GM10248 (cell line): ENCODE measurements around the gene PRKG1.

Experiments
- CTCF ChIA-PET: fragments of 300-600 bp; sonication (Branson Sonifier 250); formaldehyde crosslinking; extraction: SDS; loops from one replicate; lab custom pipeline; 2021; ENCODE audit warnings: antibody characterized with exemption; lab: Yijun Ruan, JAX
- POLR2A ChIA-PET: fragments of 350-650 bp; sonication (Branson Sonifier 250); formaldehyde crosslinking; extraction: SDS; loops from one replicate; lab custom pipeline; 2020; ENCODE audit warnings: antibody characterized with exemption; lab: Yijun Ruan, JAX
- DNase-seq: peaks from one replicate; pipeline ENCODE4 v3.0.0; 2012; ENCODE audit errors: extremely low spot score
- TF ChIP-seq, protein P1 (sequence below): IDR thresholded peaks from 2 replicates; pipeline ENCODE4 v1.5.1; 2012; ENCODE audit warnings: mild to moderate bottlenecking, low read depth; ENCODE audit errors: extremely low read depth, missing control alignments, control extremely low read depth

PRKG1 gene

DNA sequence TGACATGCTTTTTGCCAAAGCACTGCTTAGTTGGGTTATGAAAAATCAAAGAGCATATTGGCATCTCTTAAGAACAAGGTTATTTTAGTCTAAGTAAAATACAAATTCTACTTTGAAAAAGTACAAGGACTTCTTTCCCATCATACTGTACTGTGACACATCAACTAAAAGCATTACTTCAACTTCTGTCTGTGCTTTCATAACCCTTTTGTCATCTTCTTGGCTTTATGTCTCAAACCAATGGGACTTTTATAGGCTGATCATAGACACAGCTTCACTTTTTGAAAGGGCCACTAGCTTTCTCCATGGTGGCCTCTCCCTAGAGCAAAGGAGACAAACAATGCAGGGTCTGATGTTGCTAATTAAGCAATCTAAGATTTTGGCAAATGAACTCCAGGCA lies 814.0 kb downstream of the PRKG1 start:
- DNase-seq = no peak
- POLR2A ChIA-PET = no interaction called here

DNA sequence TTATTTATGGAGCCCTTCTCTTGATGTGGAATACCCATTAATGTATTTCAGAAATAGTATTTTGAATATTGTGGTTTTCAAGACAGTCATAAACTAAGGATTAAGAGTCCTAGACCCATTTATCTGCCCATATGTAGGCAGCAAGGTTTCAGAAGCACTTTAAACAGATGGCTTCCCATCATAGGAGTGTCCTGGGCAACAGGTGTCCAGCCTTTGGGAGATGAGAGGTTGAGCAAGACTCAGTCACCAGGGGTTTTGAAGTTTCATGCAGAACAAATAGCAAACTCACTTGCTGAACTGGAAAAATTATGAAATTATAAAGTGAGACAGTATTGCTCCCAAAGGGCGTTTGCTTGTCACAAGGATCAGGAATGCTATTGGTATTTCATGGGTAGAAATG lies 818.0 kb downstream of the PRKG1 start:
- no peak for DNase-seq
- ChIA-PET CTCF (no interaction called here), POLR2A (no interaction called here)
- TF ChIP-seq, protein P1, sequence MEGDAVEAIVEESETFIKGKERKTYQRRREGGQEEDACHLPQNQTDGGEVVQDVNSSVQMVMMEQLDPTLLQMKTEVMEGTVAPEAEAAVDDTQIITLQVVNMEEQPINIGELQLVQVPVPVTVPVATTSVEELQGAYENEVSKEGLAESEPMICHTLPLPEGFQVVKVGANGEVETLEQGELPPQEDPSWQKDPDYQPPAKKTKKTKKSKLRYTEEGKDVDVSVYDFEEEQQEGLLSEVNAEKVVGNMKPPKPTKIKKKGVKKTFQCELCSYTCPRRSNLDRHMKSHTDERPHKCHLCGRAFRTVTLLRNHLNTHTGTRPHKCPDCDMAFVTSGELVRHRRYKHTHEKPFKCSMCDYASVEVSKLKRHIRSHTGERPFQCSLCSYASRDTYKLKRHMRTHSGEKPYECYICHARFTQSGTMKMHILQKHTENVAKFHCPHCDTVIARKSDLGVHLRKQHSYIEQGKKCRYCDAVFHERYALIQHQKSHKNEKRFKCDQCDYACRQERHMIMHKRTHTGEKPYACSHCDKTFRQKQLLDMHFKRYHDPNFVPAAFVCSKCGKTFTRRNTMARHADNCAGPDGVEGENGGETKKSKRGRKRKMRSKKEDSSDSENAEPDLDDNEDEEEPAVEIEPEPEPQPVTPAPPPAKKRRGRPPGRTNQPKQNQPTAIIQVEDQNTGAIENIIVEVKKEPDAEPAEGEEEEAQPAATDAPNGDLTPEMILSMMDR = no peak

More for the DNA sequence above, 814.0 kb downstream of the PRKG1 start:
- CTCF ChIA-PET = no interaction called here
- TF ChIP-seq, protein P1 = no peak

DNA sequence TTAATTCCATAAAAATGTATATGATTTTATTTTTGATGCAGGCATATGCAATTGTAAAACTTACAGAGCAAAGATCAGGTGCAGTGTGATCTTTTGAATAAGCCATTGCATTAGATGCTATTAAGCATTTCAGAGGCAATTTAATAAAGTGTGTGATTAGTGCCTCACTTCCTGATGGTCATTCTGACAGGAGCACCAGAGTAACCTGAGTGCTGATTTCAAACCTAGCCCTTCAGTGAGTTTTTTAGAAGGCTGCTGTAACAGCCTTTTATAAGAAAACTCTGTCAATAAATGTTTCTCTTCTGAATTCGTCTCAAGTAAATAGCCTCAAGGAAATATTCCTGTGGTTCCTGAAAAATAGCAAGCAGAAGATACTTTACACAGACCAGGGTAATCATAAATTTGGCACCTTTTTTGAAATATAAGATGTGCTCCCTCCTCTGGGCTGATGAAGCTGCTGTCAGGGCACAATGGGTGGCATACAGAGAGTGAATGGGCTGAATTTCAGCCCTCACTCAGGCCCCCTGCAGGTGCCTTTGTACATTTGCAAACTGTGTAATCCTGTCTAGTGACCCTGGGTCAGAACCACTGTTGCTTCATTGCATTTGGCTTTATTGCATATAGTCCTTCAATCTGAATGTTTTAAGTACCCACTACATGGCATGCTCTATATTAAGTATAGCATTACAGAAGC lies 818.8 kb downstream of the PRKG1 start:
- ChIA-PET CTCF (interaction anchor here (0.9 to 1.3 kb wide), 4 partner anchors 13 to 284 kb away, joined by 3 to 4 read pairs (median 4); no protein-coding TSS in a partner anchor), POLR2A (no interaction called here)
- TF ChIP-seq, protein P1 = no peak
- DNase-seq = no peak

GRCh38 chr10:51894771-51895578 lies 820.7 kb downstream of the PRKG1 start:
- CTCF ChIA-PET = no interaction called here
- POLR2A ChIA-PET = no interaction called here
- no peak for DNase-seq
- TF ChIP-seq, protein P1 = no peak

DNA sequence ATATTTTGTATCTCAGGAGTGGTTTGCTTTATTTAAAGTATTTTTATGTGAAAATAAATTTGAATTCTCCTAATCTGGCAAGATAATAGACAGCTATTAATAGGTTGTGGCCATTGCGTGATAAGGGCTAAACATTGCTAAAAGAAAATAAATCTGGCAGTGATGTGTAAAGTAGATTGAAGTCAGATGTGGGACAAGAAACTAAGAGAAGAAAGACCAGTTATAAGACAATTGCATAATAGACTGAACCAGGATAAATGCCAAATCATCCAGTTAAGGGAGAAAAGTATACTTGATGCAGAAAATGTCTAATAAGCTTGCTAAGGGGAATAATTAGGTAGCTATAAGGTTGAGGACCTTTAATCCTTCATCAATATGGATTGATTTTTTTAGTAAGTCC lies 822.6 kb downstream of the PRKG1 start:
- no peak for DNase-seq
- ChIA-PET POLR2A (no interaction called here), CTCF (interaction anchor here (1.3 kb wide), 1 partner anchor 26 kb away, joined by 3 read pairs; no protein-coding TSS in a partner anchor)
- TF ChIP-seq, protein P1 = no peak

DNA sequence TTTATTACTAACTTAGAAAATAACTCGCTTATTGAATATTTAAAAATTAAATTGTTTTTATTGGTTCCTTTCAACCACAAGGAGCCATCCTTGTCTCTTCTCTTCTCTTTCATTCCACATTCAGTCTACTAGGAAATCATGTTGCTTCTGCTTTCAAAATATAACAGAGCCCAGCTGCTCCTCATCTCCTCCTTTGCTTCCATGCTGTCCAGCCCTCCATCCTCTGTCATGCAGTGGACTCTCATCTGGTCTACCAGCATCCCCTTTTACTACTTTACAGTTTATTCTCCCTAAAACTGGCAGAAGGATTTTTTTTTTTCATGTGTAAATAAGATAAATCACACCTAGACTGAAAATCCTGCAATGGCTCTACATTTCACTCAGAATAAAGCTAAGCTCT lies 823.3 kb downstream of the PRKG1 start:
- ChIA-PET POLR2A (no interaction called here), CTCF (no interaction called here)
- no peak for DNase-seq
- TF ChIP-seq, protein P1 = no peak
